ENCODE measurements around the gene DLG2.

Gene DLG2

DNA sequence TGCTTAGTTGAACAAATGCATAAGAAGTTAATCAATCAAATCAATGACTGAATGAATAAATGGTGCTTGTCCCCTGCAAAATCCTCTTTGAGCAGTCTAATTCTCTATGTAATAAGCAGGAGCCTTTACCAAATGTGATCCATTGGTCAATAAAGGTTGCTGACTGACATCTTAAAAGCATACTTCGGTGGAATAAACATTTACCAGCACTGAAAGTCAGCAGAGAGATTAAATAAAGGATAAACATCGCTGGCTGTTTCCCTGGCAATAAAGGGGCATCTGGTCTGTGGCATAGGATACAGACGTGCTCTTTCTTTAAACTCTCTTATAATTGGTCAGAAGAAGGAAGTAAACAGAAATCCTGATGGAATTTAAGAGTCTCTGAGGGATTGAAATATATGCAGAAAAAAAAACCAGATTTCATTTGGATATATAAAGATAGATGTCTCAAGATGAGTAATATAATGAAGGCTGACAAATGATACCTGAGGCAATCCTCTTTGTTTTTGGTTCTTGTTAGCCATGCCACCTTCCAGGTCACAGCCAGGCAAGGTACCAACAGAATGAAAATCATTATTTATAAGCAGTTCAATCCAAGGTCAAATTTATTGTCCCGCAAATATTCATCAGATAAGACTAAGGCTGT lies 1762.6 kb downstream of the DLG2 start:
- TF ChIP-seq CTCF (IDR thresholded peaks at IDR 0.05) = no peak

GRCh38 chr11:83863272-83863671 lies 1763.9 kb downstream of the DLG2 start:
- no peak for TF ChIP-seq CTCF (IDR thresholded peaks at IDR 0.05)

GRCh38 chr11:83862691-83863090 lies 1764.5 kb downstream of the DLG2 start:
- TF ChIP-seq CTCF (IDR thresholded peaks at IDR 0.05) = no peak

GRCh38 chr11:83862033-83862432 lies 1765.1 kb downstream of the DLG2 start:
- TF ChIP-seq CTCF (IDR thresholded peaks at IDR 0.05) = no peak

DNA sequence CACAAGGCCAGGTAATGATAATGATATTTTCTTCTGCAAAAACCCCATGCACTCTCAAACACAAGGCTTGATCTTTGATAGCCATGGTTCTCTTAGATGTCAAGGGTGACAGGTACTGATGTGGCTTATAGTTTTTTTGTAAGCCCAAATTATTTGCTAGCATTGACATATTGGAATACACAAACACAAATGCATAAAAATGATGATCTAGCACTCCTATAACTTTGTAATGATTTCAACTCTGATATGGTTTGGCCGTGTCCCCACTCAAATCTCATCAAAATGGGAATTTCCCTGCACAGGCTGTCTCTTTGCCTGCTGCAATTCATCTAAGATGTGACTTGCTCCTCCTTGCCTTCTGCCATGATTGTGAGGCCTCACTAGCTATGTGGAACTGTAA lies 1768.5 kb downstream of the DLG2 start:
- TF ChIP-seq CTCF (IDR thresholded peaks at IDR 0.05) = no peak

- TF ChIP-seq CTCF (IDR thresholded peaks at IDR 0.05) = no peak
Observed at GRCh38 chr11:83855237-83855636, 1771.9 kb downstream of the DLG2 start.

- no peak for TF ChIP-seq CTCF (IDR thresholded peaks at IDR 0.05)
Observed at GRCh38 chr11:83852775-83853442, 1774.2 kb downstream of the DLG2 start.

Measured in LNCAP (cell line).